GM13976 (cell line): Measurements from ENCODE around the gene COPB2.

Experiments used
- DNase-seq: peaks from one replicate; pipeline ENCODE4 v3.0.0; 2012; ENCODE audit warnings: low spot score
- CTCF ChIP-seq: IDR thresholded peaks from 2 replicates; pipeline ENCODE4 v1.5.1; 2012; ENCODE audit warnings: borderline replicate concordance, mild to moderate bottlenecking; ENCODE audit not compliant: insufficient read depth; ENCODE audit errors: extremely low read depth, missing control alignments, control extremely low read depth
- in situ Hi-C: fragments of 300-500 bp; cut with MboI; formaldehyde crosslinking; loops from one replicate; pipeline ENCODE4 v1.12.0; 2022; ENCODE audit warnings: low sequenced_read_pairs, mixed read lengths, inconsistent platforms; ENCODE audit not compliant: unreplicated experiment

COPB2 gene

GRCh38 chr3:139358841-139359562 lies 30.4 kb downstream of the COPB2 start:
- no peak for DNase-seq
- in situ Hi-C loops, result no loop called here
- no peak for TF ChIP-seq CTCF

- TF ChIP-seq CTCF, result no peak
- peak; percentile 54 for DNase-seq
- in situ Hi-C loops, result no loop called here
Measured at GRCh38 chr3:139357899-139358298, 31.5 kb downstream of the COPB2 start.

- DNase-seq, result no peak
- in situ Hi-C loops, result no loop called here
- no peak for TF ChIP-seq CTCF
Measured at GRCh38 chr3:139355891-139356290, 33.6 kb downstream of the COPB2 start.

GRCh38 chr3:139355476-139355875 lies 34.0 kb downstream of the COPB2 start:
- in situ Hi-C loops, result no loop called here
- TF ChIP-seq CTCF, result no peak
- DNase-seq, result no peak

GRCh38 chr3:139354661-139355060 lies 34.8 kb downstream of the COPB2 start:
- DNase-seq, result no peak
- no peak for TF ChIP-seq CTCF
- in situ Hi-C loops, result no loop called here

- no peak for DNase-seq
- in situ Hi-C loops, result no loop called here
- peak; percentile 45 for TF ChIP-seq CTCF
Measured at GRCh38 chr3:139353920-139354556, 35.4 kb downstream of the COPB2 start.
